Endometrium (tissue), 2 donors: ENCODE data around the gene ARHGAP32.

Source experiments
- FAIRE-seq: peaks from 2 replicates; lab custom pipeline; 2012; peaks lifted over from hg19 to GRCh38; lab: Jason Lieb, UNC
- donor health status: control.
- donor health status: control.

ARHGAP32 gene

GRCh38 chr11:128955636-128956035, 236.5 kb downstream of the ARHGAP32 start:
- FAIRE-seq: no peak

- FAIRE-seq: no peak
Observed at GRCh38 chr11:128953151-128953550, 239.0 kb downstream of the ARHGAP32 start.

GRCh38 chr11:128949791-128950454, 242.2 kb downstream of the ARHGAP32 start:
- FAIRE-seq: no peak

- FAIRE-seq: no peak
Observed at GRCh38 chr11:128948583-128948982, 243.5 kb downstream of the ARHGAP32 start.

GRCh38 chr11:128947773-128948172, 244.4 kb downstream of the ARHGAP32 start:
- no peak for FAIRE-seq

- no peak for FAIRE-seq
Observed at GRCh38 chr11:128946648-128947047, 245.5 kb downstream of the ARHGAP32 start.

GRCh38 chr11:128943428-128943976, 248.6 kb downstream of the ARHGAP32 start:
- no peak for FAIRE-seq

GRCh38 chr11:128942817-128943427, 249.2 kb downstream of the ARHGAP32 start, which contains the start of gene TP53AIP1:
TSS of gene TP53AIP1 (minus strand) at chr11:128942871. CDS start at chr11:128937818, 5,053 bp downstream.
- no peak for FAIRE-seq

- no peak for FAIRE-seq
Observed at GRCh38 chr11:128942272-128942612, 249.9 kb downstream of the ARHGAP32 start.

- FAIRE-seq: no peak
Observed at GRCh38 chr11:128941573-128942271, 250.4 kb downstream of the ARHGAP32 start.

- FAIRE-seq: no peak
Observed at GRCh38 chr11:128941110-128941509, 251.0 kb downstream of the ARHGAP32 start.

- FAIRE-seq: no peak
Observed at GRCh38 chr11:128940603-128941002, 251.5 kb downstream of the ARHGAP32 start.

GRCh38 chr11:128940156-128940555, 252.0 kb downstream of the ARHGAP32 start:
- FAIRE-seq: no peak

- no peak for FAIRE-seq
Observed at GRCh38 chr11:128939591-128939990, 252.5 kb downstream of the ARHGAP32 start.

GRCh38 chr11:128938156-128938885, 253.8 kb downstream of the ARHGAP32 start:
- FAIRE-seq: no peak

- no peak for FAIRE-seq
Observed at GRCh38 chr11:128937480-128937879, 254.6 kb downstream of the ARHGAP32 start.

GRCh38 chr11:128936606-128937251, 255.4 kb downstream of the ARHGAP32 start:
- FAIRE-seq: no peak

- no peak for FAIRE-seq
Observed at GRCh38 chr11:128934926-128935325, 257.2 kb downstream of the ARHGAP32 start.

- no peak for FAIRE-seq
Observed at GRCh38 chr11:128934351-128934750, 257.8 kb downstream of the ARHGAP32 start.

GRCh38 chr11:128933481-128934178, 258.5 kb downstream of the ARHGAP32 start:
- FAIRE-seq: no peak

- no peak for FAIRE-seq
Observed at GRCh38 chr11:128931668-128932067, 260.5 kb downstream of the ARHGAP32 start.
